ENCODE results near the gene SUGCT.

Gene SUGCT

DNA sequence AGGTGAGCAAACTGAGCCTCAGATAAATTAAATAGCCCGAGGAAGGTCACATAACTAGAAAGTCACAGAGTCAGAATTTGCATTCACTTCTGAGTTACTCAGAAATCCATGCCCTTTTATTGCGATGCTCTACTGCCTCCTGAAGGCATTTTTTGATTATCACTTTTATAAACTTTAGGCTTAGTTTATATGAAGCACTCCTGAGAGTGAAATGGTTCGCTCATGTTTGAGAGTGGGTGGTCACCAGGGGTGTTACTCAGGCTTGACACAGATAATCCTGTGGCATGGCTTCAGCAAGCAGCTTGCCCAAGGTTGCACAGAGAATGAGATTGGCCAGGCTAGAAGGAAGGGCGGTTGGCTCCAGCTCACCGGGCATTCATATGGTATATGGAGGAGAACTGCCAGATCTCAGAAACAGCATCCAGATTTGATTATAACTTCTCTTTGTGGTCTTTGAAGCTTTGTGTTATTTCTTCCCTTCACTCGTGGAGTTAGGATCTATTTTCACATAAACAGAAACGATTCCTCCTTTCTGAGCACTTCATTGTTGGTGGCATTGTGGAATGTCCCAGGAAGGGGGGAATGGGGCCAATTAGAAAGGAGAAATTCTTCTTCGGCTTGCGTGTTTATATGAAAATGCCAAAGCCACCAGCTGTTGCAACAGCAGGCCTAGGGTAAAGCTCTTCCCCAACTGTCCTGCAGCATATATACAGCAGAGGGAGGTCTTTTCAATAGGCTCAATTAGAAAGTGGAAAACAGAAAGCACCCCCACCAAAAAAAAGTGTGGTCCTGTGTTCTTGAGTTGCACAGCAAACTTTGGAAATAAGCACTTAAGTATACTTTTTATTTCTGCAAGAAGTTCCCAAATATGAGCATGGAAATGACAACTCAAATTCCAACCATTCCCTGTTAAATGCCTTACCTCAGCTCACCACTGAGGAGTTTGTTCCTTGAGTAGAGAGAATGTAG, 628.8 kb downstream of the SUGCT start:
- DNase-seq (ENCODE audit: low spot score), result no peak
- Histone ChIP-seq H3K27ac (peak overlapping the region in 1 of 2 donors; percentile 74), H3K4me3 (peak overlapping the region; percentile 21)
- TF ChIP-seq, protein P1, sequence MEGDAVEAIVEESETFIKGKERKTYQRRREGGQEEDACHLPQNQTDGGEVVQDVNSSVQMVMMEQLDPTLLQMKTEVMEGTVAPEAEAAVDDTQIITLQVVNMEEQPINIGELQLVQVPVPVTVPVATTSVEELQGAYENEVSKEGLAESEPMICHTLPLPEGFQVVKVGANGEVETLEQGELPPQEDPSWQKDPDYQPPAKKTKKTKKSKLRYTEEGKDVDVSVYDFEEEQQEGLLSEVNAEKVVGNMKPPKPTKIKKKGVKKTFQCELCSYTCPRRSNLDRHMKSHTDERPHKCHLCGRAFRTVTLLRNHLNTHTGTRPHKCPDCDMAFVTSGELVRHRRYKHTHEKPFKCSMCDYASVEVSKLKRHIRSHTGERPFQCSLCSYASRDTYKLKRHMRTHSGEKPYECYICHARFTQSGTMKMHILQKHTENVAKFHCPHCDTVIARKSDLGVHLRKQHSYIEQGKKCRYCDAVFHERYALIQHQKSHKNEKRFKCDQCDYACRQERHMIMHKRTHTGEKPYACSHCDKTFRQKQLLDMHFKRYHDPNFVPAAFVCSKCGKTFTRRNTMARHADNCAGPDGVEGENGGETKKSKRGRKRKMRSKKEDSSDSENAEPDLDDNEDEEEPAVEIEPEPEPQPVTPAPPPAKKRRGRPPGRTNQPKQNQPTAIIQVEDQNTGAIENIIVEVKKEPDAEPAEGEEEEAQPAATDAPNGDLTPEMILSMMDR (IDR thresholded peaks at IDR 0.05), result no peak

DNA sequence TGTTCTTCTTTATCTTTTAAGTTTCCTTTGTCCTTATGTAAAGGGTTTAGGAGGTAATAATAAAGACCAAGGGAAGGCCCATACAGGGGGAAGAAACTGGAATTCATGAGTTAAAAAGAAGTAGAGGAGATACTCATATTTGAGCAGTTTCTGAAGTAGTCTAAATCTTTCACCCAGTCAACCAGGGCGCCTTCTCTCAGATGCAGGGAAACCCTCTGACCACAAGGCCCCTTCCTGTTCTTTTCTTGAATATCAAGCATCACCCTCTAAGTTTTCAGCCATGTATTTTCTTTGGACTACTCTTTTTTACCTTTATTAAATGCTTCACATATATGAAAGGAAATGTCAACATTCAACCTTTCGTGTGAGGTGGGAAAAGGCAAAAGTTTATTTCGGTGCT, 630.8 kb downstream of the SUGCT start:
- no peak overlapping the region for H3K4me3 ChIP-seq
- TF ChIP-seq, protein P1 (IDR thresholded peaks at IDR 0.05), result no peak
- DNase-seq (ENCODE audit: low spot score), result no peak
- no peak overlapping the region for H3K27ac ChIP-seq

GRCh38 chr7:40772096-40772495, 637.3 kb downstream of the SUGCT start:
- no peak for DNase-seq (ENCODE audit: low spot score)

GRCh38 chr7:40773656-40774055, 638.9 kb downstream of the SUGCT start:
- H3K27ac ChIP-seq, result no peak overlapping the region

More at GRCh38 chr7:40772096-40772495, 637.3 kb downstream of the SUGCT start:
- TF ChIP-seq, protein P1 (IDR thresholded peaks at IDR 0.05), result no peak
- peak overlapping the region in 1 of 2 donors; percentile 25 for H3K27ac ChIP-seq
- no peak overlapping the region for H3K4me3 ChIP-seq

DNA sequence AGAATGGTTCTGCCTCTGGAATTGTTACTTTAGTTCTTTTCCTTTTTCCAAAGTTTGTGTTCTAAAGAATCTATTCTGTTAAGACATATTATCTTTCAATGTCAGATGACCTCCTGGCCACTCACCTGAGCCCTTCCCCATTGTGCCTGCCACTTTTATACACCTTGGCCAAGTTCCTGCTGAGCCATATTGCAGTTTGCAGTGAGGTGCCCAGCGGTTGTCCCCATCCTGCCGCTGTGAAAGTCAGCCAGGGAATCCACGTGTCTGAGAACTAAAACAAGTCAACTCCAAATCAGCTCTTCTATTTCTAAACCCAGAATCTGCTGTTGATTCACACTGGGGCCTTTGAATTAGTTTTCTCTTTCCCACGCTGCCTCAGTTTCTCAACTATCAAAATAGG, 641.1 kb downstream of the SUGCT start:
- TF ChIP-seq, protein P1 (IDR thresholded peaks at IDR 0.05), result no peak
- DNase-seq (ENCODE audit: low spot score), result no peak
- no peak overlapping the region for H3K27ac ChIP-seq
- H3K4me3 ChIP-seq, result no peak overlapping the region

More at GRCh38 chr7:40773656-40774055, 638.9 kb downstream of the SUGCT start:
- DNase-seq (ENCODE audit: low spot score), result no peak
- TF ChIP-seq, protein P1 (IDR thresholded peaks at IDR 0.05), result no peak
- no peak overlapping the region for H3K4me3 ChIP-seq

DNA sequence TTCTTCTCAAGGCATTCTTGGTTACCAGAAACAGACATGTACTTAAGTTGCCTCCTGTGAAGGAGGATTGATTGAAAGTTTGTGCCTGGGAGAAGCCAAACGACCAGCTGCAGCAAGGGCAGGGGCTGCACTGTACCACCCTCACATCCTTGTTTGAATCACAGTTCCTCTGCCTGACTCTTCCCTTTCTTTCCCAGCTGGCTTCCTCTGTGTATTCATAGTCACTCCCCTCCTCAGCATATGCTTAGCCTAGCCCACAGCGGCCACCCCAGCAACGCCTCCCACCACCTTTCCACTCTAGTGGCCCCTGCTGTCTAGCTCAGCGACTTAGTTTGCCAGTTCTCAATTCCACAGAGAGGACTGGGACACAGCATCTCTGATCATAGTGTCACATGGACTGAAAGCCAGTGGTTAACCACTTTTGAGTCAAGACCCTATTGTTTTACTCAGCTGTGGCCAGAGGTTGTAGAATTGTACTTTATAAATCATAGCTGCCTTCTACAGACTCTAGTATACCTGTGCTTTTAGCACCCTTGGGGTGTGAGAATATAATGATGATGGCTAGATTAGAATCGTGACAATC, 643.0 kb downstream of the SUGCT start:
- Histone ChIP-seq H3K4me3 (no peak overlapping the region), H3K27ac (no peak overlapping the region)
- no peak for DNase-seq (ENCODE audit: low spot score)
- TF ChIP-seq, protein P1 (IDR thresholded peaks at IDR 0.05), result no peak

Measured in coronary artery (tissue), 2 donors.